ENCODE data around the gene SPIB. TPM values are rescaled to one million over a fixed set of nuclear protein-coding genes. Genes with fewer than 3 reads are reported as not detected.

The SPIB gene
- total RNA-seq: not detected in 2 replicates

GRCh38 chr19:50418176-50419021 lies at the start of gene SPIB:
SPIB (plus strand) TSS chr19:50418938; CDS start chr19:50418963, 25 bp downstream.

GRCh38 chr19:50376166-50377050 lies 42.3 kb upstream of the SPIB start, which contains the start of gene NR1H2:
NR1H2 (plus strand) TSS chr19:50376457; CDS start chr19:50377606, 1,149 bp downstream.

GRCh38 chr19:50383852-50384684 lies 34.7 kb upstream of the SPIB start, which contains the start of gene POLD1:
POLD1 (plus strand) TSS chr19:50384347; CDS start chr19:50398852, 14,505 bp downstream.

GRCh38 chr19:50432221-50433028 lies 13.7 kb downstream of the SPIB start, which contains the start of gene MYBPC2:
MYBPC2 (plus strand) TSS chr19:50432892; CDS start chr19:50432954, 62 bp downstream.

GRCh38 chr19:50476224-50476906 lies 57.6 kb downstream of the SPIB start, which contains the start of the genes EMC10 and GARIN5A:
EMC10 (plus strand) TSS chr19:50476507; CDS start chr19:50476545, 38 bp downstream.
GARIN5A (minus strand) TSS chr19:50476848; CDS start chr19:50476388, 460 bp downstream.

Other genes with a start within 250 kb of the SPIB start
- gene MYH14, start 215.3 kb upstream of the SPIB start, total RNA-seq: not detected in 2 replicates
- 0.19 and 0.65 TPM in 2 replicates for gene KCNC3, start 89.6 kb upstream of the SPIB start, total RNA-seq
- gene NAPSA, start 53.3 kb upstream of the SPIB start, total RNA-seq: under 0.01 TPM in 2 replicates
- 50.3 and 72.2 TPM in 2 replicates for gene NR1H2, start 42.5 kb upstream of the SPIB start, total RNA-seq
- gene POLD1, start 34.6 kb upstream of the SPIB start, total RNA-seq: 35.4 and 44.7 TPM in 2 replicates
- gene MYBPC2, start 14.0 kb downstream of the SPIB start, total RNA-seq: not detected in 2 replicates
- 64.8 and 72.5 TPM in 2 replicates for gene EMC10, start 57.6 kb downstream of the SPIB start, total RNA-seq
- gene GARIN5A, start 57.9 kb downstream of the SPIB start, total RNA-seq: 0.19 TPM in 1 of 2 replicates, not detected in the other
- 13.3 and 20.3 TPM in 2 replicates for gene JOSD2, start 92.3 kb downstream of the SPIB start, total RNA-seq
- not detected in 2 replicates for gene ASPDH, start 95.0 kb downstream of the SPIB start, total RNA-seq
- gene LRRC4B, start 149.5 kb downstream of the SPIB start, total RNA-seq: not detected in 2 replicates
- gene SYT3, start 220.9 kb downstream of the SPIB start, total RNA-seq: not detected in 2 replicates
- not detected in 2 replicates for gene C19orf81, start 230.5 kb downstream of the SPIB start, total RNA-seq

All from vein endothelial cell (primary cell).